Dedifferentiated amniotic fluid mesenchymal stem cell (primary cell): ENCODE measurements around the gene ZNF688.
"Not testable (repeated sequence)": the region's sequence is repeated elsewhere in the genome, so short reads cannot be mapped to it uniquely, and the experiment has no call there.

Experiments used
- DNase-seq: peaks from one replicate; pipeline ENCODE4 v3.0.0-alpha.2; 2016; ENCODE audit errors: extremely low spot score

ZNF688 gene

DNA sequence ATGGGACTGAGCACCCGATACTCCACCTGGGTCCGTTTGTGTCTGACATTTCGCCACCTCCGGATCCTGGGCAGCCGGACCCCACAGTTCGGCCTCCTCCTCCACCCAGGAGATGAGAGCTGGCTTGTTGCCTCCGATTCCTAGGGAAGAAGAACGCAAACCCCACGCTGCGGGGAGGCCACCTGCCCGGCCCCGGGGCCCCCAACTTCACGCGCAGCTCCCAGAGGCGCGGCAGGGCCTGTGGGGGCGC is 13.9 kb downstream of the ZNF688 start:
- DNase-seq, result no peak

DNA sequence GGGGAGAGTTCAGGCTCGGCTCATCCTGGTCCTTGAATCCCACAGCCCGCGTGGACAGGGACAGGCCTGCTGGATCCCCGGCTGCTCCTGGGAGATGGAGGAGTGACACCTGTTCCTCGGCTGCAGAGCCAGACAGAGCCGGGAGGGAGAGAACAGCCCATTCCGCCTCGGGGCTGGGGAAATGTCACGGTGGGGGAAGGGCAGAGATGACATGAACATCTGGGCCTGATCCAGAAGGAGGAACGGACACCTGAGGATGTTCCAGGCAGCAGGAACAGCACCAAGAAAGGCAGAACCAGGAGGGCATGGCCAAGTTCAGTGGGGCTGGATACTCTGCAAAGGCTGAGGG is 15.4 kb downstream of the ZNF688 start:
- no peak for DNase-seq

DNA sequence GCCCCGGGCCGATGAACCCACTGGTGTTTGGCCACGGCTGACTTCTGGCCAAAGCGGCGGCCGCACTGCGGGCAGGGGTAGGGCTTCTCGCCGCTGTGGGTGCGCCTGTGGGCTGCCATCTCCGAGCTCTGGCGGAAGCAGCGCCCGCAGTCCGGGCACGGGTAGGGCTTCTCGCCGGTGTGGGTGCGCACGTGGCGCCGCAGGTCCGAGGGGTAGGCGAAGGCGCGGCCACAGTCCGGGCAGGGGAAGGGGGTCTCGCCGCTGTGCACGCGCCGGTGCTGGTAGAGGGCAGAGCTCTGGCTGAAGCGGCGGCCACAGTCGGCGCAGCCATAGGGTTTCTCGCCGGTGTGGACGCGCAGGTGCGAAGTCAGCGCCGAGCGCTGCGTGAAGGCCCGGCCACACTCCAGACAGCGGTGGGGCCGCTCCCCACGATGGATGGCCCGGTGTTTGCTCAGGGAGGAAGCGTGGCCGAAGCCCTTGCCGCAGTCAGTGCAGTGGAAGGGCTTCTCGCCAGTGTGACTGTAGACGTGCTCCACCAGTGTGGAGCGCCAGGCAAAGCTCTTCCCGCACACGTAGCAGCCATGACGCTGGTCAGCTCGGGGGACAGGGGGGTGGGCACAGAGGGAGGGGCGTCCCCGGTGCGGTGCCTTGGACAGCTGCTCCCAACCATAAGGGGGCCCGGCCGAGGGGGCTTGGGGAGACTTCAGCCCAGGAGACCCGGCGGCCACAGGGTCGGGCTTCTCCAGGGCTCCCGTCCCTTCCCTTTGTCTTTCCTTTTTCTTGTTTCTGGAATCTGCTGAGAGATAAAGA is 16.0 kb downstream of the ZNF688 start:
- DNase-seq, result no peak

DNA sequence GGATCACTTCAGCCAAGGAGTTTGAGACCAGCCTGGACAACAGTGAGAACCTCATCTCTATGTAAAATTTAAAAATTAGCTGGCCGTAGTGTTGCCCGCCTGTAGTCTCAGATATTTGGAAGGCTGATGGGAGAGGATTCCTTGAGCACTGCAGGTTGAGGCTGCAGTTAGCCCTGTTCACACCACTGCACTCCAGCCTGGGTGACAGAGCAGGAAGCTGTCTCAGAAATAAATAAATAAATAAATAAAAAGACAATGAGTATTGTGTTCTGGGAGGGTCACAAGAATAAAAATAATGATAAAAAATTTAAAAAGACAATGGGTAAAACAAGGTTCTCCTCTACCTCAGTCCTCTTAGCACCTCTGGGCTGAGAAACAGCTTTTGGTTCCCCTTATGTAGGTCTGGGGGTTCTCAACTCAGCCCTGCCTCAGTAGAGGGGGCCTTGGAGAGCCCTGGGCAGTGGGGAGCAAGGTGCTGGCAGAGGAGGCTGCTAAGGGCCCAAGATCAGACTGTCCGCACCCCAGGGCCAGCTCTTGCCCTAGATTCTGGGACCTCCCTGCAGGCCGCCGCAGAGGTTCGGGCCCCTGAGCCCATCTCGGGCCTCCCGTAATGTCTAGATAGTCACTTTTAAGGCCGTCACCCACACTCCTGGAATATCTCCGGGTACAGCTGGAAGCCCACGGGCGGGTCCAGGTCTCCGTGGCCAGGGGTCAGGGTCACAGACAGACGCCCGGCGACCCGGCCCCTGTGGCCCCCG is 16.8 kb downstream of the ZNF688 start:
- DNase-seq, result no peak

DNA sequence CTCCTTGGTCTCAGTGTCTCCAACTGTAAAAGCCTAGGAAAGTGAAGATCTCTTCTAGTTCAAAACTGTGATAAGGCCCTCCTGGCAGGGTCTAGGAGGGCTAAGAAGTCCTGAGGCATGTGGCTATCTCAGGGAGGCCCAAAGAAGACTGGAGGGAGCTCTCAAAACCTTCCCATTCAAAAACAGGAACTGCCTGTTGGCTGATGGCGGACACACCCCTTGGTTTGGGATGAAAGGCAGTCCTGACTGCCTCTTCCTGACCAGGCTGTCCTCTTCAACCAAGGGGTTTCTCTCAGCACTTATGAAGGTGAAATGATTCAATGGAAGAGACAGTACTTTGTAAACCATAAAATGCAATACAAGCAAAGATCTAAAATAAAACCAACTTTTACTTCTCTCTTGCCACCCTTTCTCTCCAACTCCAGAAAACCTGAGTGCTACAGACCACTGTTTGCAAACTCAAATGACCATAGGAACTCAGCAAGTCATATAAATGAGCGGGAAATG is 18.1 kb downstream of the ZNF688 start:
- no peak for DNase-seq

DNA sequence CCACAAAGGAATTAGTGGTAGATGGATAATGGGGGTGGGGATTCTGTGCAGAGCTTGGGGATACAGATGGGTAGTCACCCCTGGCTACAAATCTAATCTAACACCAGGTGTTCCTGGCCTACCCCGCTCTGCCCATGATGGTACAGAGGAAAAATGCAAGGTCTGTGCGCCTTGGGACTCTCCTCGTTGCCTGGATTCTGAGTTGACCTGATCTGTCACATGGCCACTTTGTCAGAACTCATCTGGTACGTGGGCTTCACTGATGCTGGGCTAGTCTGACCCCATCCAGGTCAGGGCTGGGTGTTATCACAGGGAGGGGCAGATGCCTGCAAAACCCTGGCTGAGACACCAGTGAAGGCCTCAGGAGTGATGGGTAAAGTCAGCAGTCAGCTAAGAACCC is 18.6 kb downstream of the ZNF688 start:
- DNase-seq, result no peak

DNA sequence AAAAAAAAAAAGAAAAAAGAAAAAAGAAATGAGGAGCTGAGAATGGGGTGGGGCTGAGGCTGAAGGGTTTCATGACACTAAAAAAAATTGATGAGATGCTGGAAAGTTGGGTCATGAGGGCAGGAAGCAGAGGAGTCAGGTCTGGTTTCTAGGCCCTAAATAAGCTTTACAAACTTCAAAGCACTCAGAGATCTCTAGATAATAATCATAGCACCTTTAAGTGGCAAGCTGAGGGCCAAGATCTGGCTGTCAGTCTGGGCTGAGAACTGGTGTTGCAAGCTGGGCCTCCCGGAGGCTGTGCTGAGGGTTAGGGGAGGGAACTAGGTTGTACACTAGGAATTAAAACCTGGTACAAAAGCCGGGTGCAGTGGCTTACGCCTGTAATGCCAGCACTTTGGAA is 19.7 kb downstream of the ZNF688 start:
- no peak for DNase-seq

DNA sequence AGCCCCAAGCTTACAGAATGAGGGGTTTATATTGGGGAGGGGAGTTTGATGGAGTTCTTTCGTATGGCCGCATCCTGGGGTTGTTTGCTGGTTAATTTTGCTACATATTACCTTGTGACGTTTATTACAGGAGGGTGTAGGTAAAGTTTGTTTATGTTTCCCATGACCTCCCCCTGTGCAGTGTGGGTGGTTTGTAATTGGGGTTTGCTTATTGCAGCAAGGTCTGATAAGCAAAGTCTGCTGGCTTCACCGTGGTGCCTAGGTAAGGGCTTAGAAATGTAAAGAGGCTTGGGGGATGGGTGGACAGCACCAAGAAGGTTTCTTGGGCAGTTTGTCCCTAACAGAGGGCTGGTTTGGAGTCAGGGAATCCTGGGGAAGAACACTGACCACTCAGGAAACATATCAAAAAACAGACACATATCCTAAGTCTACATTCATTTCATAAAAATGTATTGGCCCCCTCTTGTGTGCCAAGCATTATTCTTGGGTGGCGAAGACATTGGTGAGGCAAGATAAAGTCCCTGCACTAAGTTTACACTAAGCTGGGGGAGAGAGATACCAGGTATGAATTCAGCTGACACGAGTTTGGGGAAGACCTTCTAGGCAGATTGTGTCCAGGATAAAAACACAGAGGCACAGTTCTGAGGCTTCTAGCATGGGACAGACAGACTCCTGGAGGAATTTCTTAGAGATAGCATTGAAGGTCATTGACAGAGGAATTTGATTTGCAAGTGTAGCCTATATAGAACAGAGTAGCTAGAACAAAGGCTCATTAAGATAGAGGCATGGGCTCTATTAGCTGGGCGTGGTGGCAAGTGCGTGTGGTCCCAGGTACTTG is 22.9 kb downstream of the ZNF688 start:
- DNase-seq, result no peak

DNA sequence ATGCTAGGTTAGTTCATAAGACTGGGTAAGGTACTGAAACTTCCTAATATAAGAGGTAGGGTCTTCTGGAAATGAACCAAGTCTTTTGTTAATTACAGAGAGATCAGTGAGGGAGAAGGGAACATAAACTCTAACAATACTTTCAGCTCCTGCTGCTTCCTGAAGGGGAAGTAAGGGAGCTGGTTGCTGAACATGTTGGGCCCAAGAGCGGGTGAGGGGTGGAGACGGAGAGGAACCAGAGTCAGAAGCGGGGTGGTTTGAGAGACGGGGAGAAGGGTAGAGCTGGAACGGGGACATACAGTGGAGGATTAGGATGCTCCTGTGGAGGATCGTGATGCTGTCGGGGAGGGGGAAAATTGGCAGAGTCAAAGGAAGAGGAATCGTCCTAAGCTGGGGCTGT is 25.4 kb downstream of the ZNF688 start:
- no peak for DNase-seq

DNA sequence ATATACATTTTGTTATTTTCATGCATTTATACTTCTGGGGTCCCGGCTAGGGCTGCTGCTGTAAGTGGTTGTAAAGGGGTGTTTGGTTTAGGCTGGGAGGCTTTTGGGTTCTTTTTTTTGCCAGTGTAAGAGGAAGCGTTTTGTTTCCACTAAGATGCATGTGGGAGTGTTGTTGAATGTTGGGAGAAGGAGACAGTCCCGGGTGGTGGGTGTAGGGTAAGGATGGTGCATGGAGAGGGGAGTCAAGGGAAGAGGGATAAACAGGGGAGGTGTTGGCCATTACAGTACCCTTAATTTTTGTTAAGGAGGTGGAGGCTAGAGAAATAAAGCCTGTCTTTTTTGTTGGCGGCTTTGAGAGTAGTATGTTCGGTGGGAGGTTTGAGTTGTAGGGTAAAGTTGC is 28.4 kb downstream of the ZNF688 start:
- no peak for DNase-seq

DNA sequence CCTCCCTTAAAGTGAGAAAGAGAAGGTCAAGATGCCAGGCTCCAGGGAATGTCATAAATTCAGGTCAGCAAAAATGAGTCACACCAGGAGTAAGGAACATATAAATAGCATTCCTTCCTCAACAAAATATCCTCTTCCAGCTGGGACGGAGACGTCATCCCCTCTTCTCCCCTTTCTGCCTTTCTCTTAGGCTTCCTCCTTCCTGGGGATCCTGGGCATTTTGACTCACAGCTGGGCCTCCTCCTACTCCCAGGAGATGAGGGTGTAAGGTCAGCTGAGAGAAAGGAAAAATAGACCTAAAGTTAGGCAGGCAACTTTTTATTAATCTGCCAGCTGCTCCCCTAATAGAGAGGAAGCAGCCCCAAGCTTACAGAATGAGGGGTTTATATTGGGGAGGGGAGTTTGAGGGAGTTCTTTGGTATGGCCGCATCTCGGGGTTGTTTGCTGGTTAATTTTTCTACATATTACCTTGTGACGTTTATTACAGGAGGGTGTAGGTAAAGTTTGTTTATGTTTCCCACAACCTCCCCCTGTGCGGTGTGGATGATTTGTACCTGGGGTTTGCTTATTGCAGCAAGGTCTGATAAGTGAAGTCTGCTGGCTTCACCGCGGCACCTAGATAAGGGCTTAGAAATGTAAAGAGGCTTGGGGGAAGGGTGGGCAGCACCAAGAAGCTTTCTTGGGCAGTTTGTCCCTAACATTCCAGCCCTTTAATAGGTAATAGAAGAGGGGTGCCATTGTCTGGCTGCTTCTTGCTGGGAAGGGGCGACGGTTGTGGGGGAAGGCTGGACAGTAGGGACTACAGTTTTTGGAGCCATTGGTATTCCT is 29.8 kb downstream of the ZNF688 start:
- DNase-seq, result no peak

DNA sequence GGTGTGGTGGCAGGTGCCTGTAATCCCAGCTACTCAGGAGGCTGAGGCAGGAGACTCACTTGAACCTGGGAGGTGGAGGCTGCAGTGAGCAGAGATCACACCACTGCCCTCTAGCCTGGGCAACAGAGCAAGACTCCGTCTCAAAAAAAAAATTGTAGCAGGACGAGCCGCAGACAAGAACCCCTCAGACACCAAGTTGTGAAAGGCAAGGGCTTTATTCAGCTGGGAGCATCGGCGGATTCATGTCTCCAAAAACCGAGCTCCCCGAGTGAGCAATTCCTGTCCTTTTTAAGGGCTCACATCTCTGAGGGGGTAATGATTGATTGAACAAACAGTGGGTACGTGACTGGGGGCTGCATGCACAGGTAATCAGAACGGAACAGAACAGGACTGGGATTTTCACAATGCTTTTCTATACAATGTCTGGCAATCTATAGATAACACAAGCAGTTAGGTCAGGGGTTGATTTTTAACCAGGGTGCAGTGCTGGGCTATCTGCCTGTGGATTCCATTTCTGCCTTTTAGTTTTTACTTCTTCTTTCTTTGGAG is 30.5 kb downstream of the ZNF688 start:
- DNase-seq, result not testable (repeated sequence)

DNA sequence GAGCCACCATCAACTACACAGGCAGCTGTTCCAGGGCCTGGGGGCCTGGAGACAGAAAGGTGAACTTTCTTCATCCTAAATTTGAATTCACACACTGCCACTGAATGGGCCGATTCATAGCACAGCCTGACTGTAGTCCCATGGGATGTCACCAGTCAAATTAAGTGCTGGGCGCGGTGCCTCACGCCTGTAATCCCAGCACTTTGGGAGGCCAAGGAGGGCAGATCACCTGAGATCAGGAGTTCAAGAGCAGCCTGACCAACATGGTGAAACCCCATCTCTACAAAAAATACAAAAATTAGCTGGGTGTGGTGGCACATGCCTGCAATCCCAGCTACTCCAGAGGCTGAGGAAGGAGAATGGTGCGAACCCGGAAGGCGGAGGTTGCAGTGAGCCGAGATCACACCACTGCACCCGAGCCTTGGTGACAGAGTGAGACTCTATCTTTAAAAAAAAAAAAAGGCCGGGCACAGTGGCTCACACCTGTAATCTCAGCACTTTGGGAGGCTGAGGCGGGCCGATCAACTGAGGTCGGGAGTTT is 31.5 kb downstream of the ZNF688 start:
- DNase-seq, result not testable (repeated sequence)

DNA sequence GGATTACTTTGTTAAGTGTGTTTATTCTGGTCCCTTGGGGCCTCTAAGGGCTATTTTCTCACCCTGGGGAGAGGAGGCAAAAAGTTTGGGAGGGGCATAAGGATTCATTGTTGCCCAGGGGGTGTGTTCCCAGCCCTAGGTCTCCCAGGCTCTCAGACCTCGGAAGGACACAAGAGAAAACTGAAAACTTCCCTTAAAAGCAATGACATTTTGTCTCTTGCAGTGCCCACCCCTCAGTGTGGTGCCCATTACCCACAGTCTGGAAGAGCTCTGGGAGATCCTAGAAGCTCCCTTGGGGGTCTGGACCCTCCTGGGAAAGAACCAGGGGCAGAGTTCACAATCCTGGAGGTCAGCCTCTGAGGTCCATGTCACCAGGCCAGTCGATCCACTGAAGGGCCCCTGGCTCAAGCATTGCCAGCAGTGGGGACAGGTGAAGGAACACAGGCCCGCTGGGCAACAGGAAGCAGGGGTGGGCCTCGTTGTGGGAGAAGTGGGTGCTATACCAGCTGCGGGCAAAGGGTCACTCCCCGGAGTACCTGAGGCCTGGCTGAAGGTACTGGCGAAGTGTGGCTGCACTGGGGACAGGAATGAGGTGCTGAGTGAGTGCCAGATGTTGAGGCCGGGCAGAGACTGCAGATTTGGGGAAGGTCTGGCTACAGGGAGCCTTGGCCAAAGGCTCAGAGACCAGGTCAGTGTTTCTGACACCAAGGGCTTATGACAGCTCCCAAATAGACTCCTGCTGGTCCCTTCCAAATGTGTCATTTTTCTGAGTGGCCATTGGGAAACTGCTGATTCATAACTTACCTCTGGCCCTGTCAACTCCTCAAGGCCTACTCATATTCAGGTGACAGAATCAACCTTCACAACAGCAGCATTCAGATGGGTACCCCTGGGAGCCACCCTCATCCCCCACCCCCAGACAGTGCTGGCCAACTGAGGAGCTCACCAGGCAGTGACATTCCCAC is 32.2 kb downstream of the ZNF688 start:
- no peak for DNase-seq

DNA sequence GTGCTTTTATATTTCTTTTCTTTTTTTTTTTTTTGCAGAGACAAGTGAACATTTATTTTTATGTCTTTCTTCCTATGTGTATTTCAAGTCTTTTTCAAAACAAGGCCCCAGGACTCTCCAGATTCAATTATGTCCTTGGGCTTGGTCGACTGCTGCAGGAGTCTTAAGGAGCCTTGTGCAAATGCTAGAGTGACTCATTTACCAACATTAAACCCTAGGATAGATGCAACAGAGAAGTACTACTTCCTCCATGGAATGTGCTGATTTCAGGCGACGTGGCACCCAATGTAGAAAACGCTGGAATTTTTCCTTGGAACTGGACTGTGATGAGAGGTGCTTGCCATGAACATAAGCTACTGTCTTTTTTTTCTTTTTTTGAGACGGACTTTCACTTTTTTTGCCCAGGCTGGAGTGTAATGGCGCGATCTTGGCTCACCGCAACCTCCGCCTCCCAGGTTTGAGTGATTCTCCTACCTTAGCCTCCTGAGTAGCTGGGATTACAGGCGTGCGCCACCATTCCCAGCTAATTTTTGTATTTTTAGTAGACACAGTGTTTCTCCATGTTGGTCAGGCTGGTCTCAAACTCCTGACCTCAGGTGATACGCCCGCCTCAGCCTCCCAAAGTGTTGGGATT is 35.0 kb downstream of the ZNF688 start:
- not testable (repeated sequence) for DNase-seq

DNA sequence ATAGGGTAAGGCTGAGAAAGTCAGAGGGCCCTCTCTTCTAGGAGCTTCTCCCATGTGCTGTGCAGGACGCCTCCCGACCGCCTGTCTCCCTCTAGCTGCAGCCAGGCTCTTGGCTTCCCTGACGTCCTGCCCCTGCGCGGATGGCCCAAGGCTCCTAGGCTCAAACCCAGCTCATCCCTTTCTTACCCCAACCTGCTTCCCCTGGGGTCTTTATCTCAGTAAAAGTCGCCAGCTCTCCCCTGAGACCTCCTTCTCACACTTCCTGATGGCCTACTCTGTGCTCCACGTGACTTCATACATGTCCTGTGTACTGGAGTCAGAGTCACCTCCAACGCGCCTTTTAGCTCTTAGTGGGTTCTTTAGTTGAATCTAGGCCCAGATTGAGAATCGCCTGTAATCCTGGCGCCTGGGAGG is 35.7 kb downstream of the ZNF688 start:
- no peak for DNase-seq

DNA sequence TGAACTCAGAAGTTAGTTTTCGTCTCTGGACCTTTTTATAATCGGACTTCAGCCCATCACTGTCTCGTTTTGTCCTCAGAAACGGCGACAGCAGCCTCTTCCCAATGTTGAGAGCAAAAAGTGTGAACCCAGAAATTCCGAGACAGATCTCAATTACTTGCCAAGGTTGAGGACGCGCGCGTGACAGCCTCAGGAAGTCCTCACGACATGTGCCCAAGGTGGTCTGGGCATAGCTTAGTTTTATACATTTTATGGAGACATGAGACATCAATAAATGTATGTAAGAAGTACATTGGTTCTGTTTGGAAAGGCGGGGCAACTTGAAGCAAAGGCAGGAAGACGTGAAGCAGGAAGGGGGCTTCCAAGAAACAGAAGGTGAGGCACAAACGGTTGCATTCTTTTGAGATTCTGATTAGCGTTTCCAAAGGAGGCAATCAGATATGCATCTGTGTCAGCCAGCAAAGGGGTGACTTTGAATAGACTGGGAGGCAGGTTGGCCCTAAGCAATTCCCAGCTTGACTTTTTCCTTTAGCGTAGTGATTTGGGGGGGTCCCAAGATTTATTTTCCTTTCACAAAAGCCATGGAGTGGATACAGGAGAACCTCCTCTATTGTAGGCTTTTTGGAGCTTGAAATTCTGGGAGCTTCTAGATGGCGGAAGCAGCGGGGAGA is 36.3 kb downstream of the ZNF688 start:
- no peak for DNase-seq

DNA sequence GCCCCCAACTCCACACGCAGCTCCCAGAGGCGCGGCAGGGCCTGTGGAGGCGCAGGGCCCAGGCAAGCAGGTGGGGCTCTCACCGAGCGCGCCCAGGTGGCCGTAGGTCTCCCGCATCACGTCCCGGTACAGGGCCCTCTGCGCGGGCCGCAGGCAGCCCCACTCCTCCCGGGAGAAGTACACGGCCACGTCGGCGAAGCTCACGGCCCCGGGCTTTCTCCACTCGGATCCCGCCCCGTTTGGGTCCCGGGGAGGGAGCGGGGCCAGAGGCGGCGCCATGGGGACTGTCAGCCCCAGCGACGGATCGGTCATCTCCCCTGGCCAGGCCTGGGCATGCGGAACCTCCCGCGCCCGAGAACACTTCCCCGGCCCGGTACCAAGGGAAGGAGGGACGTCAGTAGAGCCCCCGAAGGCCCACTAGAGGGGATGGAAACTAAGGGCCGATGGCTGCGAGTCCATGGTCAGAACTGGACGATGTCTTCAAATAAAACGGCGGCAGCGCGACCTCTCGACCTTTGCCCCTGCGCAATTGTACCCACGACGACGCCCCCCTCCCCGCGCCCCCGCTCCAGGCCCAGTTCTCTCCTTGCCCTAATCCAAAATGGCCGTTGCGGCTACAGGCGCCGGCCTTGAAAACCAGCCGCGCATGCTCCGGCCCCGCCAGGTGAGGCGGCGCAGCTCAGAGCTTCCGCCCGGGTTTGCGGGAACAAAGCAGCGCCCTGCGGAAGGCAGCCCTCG is 37.0 kb downstream of the ZNF688 start, which contains the start of gene ZNF747:
TSS of gene ZNF747 (minus strand) at position 491 of the 738 bp plus-strand sequence. CDS start at position 312, 179 bp downstream.
- peak; percentile 43 for DNase-seq
